HepG2 (cell line): ENCODE results near the gene CYP17A1. TPM values are rescaled to one million over a fixed set of nuclear protein-coding genes. Genes with fewer than 3 reads are reported as not detected.

Experiments used
- ATF3 ChIP-seq: sonication (generic); formaldehyde crosslinking; IDR thresholded peaks from 2 replicates; pipeline ENCODE4 v1.4.0; 2020; ENCODE audit warnings: missing genetic modification reagents
- ATF7 ChIP-seq, 2 experiments: fragments of 450-650 bp in 1 of 2; sonication (generic) in 1 of 2; formaldehyde crosslinking in 1 of 2; IDR thresholded peaks; 2 replicates each; pipeline versions ENCODE4 v1.4.0 to v1.6.1; 2016 to 2020; ENCODE audit warnings: antibody characterized with exemption in 1 of 2, mild to moderate bottlenecking in 1 of 2, missing genetic modification reagents in 1 of 2
- CHD2 ChIP-seq: IDR thresholded peaks from 2 replicates; pipeline ENCODE4 v1.6.1; 2011; ENCODE audit warnings: low read depth, low read length, improper control_type of control experiment
- DRAP1 ChIP-seq: IDR thresholded peaks from 2 replicates; pipeline ENCODE4 v1.6.1; 2016; ENCODE audit warnings: missing genetic modification reagents, missing compliant biosample characterization
- EHMT2 ChIP-seq: fragments of 200-600 bp; sonication (generic); IDR thresholded peaks from 2 replicates; pipeline ENCODE4 v1.7.0; 2017; ENCODE audit warnings: antibody characterized with exemption, low read depth, low read length, borderline replicate concordance
- HMGXB4 ChIP-seq, 2 experiments: sonication (generic) in 1 of 2; formaldehyde crosslinking in 1 of 2; IDR thresholded peaks; 2 replicates each; pipeline versions ENCODE4 v1.4.0 to v1.6.1; 2018 to 2020; ENCODE audit warnings: missing genetic modification reagents in 2 of 2, borderline replicate concordance in 1 of 2, low read depth in 1 of 2, mild to moderate bottlenecking in 1 of 2, missing biosample characterization in 1 of 2
- IRX3 ChIP-seq: sonication (generic); formaldehyde crosslinking; IDR thresholded peaks from 2 replicates; pipeline ENCODE4 v1.8.1; 2023; ENCODE audit warnings: mild to moderate bottlenecking, low read depth, missing genetic modification reagents, borderline replicate concordance
- JUND ChIP-seq: sonication (generic); formaldehyde crosslinking; IDR thresholded peaks from 2 replicates; pipeline ENCODE4 v1.8.0; 2022; ENCODE audit warnings: mild to moderate bottlenecking, missing genetic modification reagents
- MAX ChIP-seq: IDR thresholded peaks from 2 replicates; pipeline ENCODE4 v1.6.1; 2012; ENCODE audit warnings: inconsistent platforms
- MYNN ChIP-seq: sonication (generic); formaldehyde crosslinking; IDR thresholded peaks from 2 replicates; pipeline ENCODE4 v1.4.0; 2020; ENCODE audit warnings: mild to moderate bottlenecking, low read depth, missing genetic modification reagents
- NCOR1 ChIP-seq: fragments of 200-600 bp; sonication (generic); IDR thresholded peaks from 2 replicates; pipeline ENCODE4 v1.7.0; 2017; ENCODE audit warnings: antibody characterized with exemption, low read length, borderline replicate concordance
- PPARG ChIP-seq: conservative IDR thresholded peaks from 2 replicates; pipeline ENCODE4 v1.6.1; 2016; ENCODE audit warnings: missing biosample characterization, missing genetic modification reagents
- SETDB1 ChIP-seq: sonication (generic); formaldehyde crosslinking; IDR thresholded peaks from 2 replicates; pipeline ENCODE4 v1.5.1; 2020; ENCODE audit warnings: missing genetic modification reagents, mild to moderate bottlenecking, borderline replicate concordance
- TRIM24 ChIP-seq: sonication (generic); formaldehyde crosslinking; IDR thresholded peaks from 2 replicates; pipeline ENCODE4 v1.8.0; 2022; ENCODE audit warnings: mild to moderate bottlenecking, missing genetic modification reagents
- ZBTB33 ChIP-seq: sonication (generic); formaldehyde crosslinking; IDR thresholded peaks from 2 replicates; pipeline ENCODE4 v1.4.0; 2020; ENCODE audit warnings: missing genetic modification reagents
- ZFP36 ChIP-seq: fragments of 150-350 bp; IDR thresholded peaks from 2 replicates; pipeline ENCODE4 v1.6.1; 2018; ENCODE audit warnings: borderline replicate concordance, low read length, low read depth; ENCODE audit not compliant: partially characterized antibody
- ZNF121 ChIP-seq: sonication (generic); formaldehyde crosslinking; IDR thresholded peaks from 2 replicates; pipeline ENCODE4 v1.5.0; 2020; ENCODE audit warnings: mild to moderate bottlenecking, missing genetic modification reagents
- ZNF235 ChIP-seq: sonication (generic); formaldehyde crosslinking; IDR thresholded peaks from 2 replicates; pipeline ENCODE4 v1.8.1; 2023; ENCODE audit warnings: mild to moderate bottlenecking, missing genetic modification reagents, borderline replicate concordance
- ZNF33A ChIP-seq: sonication (generic); formaldehyde crosslinking; IDR thresholded peaks from 2 replicates; pipeline ENCODE4 v1.5.1; 2020; ENCODE audit warnings: missing genetic modification reagents, mild to moderate bottlenecking, moderate library complexity, borderline replicate concordance
- ZNF605 ChIP-seq: sonication (generic); formaldehyde crosslinking; IDR thresholded peaks from 2 replicates; pipeline ENCODE4 v1.8.0; 2022; ENCODE audit warnings: mild to moderate bottlenecking, missing genetic modification reagents
- ZNF652 ChIP-seq: IDR thresholded peaks from 2 replicates; pipeline ENCODE4 v1.6.1; 2016; ENCODE audit warnings: low read depth, borderline replicate concordance
- ZNF740 ChIP-seq: sonication (generic); formaldehyde crosslinking; IDR thresholded peaks from 2 replicates; pipeline ENCODE4 v1.4.0; 2020; ENCODE audit warnings: missing genetic modification reagents
- ZNF839 ChIP-seq: sonication (generic); formaldehyde crosslinking; IDR thresholded peaks from 2 replicates; pipeline ENCODE4 v1.4.0; 2020; ENCODE audit warnings: missing genetic modification reagents, mild to moderate bottlenecking, borderline replicate concordance
- ZZZ3 ChIP-seq: sonication (generic); formaldehyde crosslinking; IDR thresholded peaks from 2 replicates; pipeline ENCODE4 v1.4.0; 2020; ENCODE audit warnings: missing genetic modification reagents, mild to moderate bottlenecking, borderline replicate concordance
- polyA plus RNA-seq, 8 experiments: library from polyadenylated mRNA; depleted of rRNA in 3 of 8; stranded (reverse) in 7 of 8; unstranded in 1 of 8; fragments of >200 nt; fragmentation: Illumina TruSeq in 4 of 8; extraction: Trizol in 4 of 8; gene quantifications; 2 replicates each; pipeline versions ENCODE4 v1.2.1 to v1.2.3, GENCODE V29; 2011 to 2016; ENCODE audit warnings: low read depth in 4 of 8, missing spikeins in 1 of 8, mixed read lengths in 1 of 8; ENCODE audit not compliant: insufficient read depth in 1 of 8
- total RNA-seq, 5 experiments: library from RNA; depleted of rRNA; stranded (reverse); fragments of >200 nt; fragmentation: Illumina TruSeq; extraction: Trizol; gene quantifications; 2 replicates each; pipeline ENCODE4 v1.2.3, GENCODE V29; 2016; ENCODE audit warnings: low read depth in 1 of 5

The CYP17A1 gene
- total and polyA plus RNA-seq, 2 of the 13 experiments (the other 11 are each of a cell fraction or from before 2014, with no cell fraction given): 0.13 to 1.1 TPM

- no peak for TF ChIP-seq TRIM24 (CRISPR knock-in tag)
- TF ChIP-seq ZNF740: no peak
- TF ChIP-seq ZBTB33 (CRISPR knock-in tag): peak; percentile 12; the same call in 1 of the 2 replicates
- no peak for TF ChIP-seq IRX3 (CRISPR knock-in tag)
- TF ChIP-seq ATF7 (IDR thresholded peaks at IDR 0.05): no peak
- peak; percentile 38; the same call in 1 of the 2 replicates for TF ChIP-seq ATF7 (CRISPR knock-in tag; IDR thresholded peaks at IDR 0.05)
- TF ChIP-seq ZNF235: no peak
- TF ChIP-seq JUND (CRISPR knock-in tag): no peak
- TF ChIP-seq MYNN (CRISPR knock-in tag): 0 out of 2 replicates have a peak, but pooled peaks have one; percentile 77
- no peak for TF ChIP-seq ZNF33A (CRISPR knock-in tag)
- 0 out of 2 replicates have a peak, but pooled peaks have one; percentile 25 for TF ChIP-seq ZZZ3 (CRISPR knock-in tag)
- no peak for TF ChIP-seq SETDB1 (CRISPR knock-in tag)
- no peak for TF ChIP-seq EHMT2
- TF ChIP-seq PPARG (CRISPR knock-in tag): no peak; the same call in 1 of the 2 replicates
- peak; percentile 39; the same call in 1 of the 2 replicates for TF ChIP-seq NCOR1
- no peak for TF ChIP-seq ZNF652 (CRISPR knock-in tag)
- peak; percentile 18; the same call in 1 of the 2 replicates for TF ChIP-seq DRAP1 (CRISPR knock-in tag)
- no peak for TF ChIP-seq ATF3 (CRISPR knock-in tag)
- no peak for TF ChIP-seq ZFP36
- TF ChIP-seq HMGXB4 (CRISPR knock-in tag; IDR thresholded peaks at IDR 0.05; ENCODE audit: borderline replicate concordance in 1 of 2, low read depth in 1 of 2): peak; percentile 41 to 55; a peak in 3 of 4 replicates
- TF ChIP-seq ZNF121 (CRISPR knock-in tag): peak; percentile 41
- peak; percentile 90 for TF ChIP-seq MAX
- no peak for TF ChIP-seq ZNF839 (CRISPR knock-in tag)
- TF ChIP-seq ZNF605: 0 out of 2 replicates have a peak, but pooled peaks have one; percentile 38
- TF ChIP-seq CHD2: no peak
Measured at GRCh38 chr10:102814873-102815661, 22.1 kb downstream of the CYP17A1 start (continued).
